Mucosa of gallbladder (tissue), 1 donor: ENCODE results near the gene CXCL1. TPM values are rescaled to one million over a fixed set of nuclear protein-coding genes. Genes with fewer than 3 reads are reported as not detected.
"Not testable (repeated sequence)": the region's sequence is repeated elsewhere in the genome, so short reads cannot be mapped to it uniquely, and the experiment has no call there.

Source experiments
- DNase-seq: peaks from one replicate; pipeline ENCODE4 v3.0.0-alpha.2; 2020; ENCODE audit warnings: low spot score
- total RNA-seq: library from RNA; stranded (reverse); gene quantifications from one replicate; pipeline ENCODE4 v1.2.1, GENCODE V29; 2021
- donor health status: DM: no; HTN: no; CAD: no.

CXCL1 gene
- total RNA-seq, 1 donor from 2014 or later: 0.58 TPM

DNA sequence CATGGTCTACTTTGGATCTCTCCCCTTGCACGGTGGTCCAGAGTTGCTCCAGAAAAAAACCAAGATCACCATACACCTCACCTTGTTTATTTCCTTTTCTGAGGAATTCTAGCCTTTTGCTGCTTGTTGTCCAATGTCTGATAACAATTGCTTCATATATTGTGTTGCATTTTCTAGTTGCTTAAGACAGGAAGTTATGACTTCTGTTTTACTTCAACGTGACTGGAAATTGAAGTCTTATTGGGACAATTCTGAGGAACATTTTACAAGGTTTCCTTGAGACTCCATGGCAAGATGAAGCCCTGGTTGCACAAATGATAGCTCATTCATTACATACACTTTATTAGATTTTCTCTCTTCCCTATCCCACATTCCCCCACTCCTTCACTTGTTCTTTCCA, 5.2 kb downstream of the CXCL1 start:
- no peak for DNase-seq

- DNase-seq: no peak
Observed at GRCh38 chr4:73875401-73875800, 6.2 kb downstream of the CXCL1 start.

DNA sequence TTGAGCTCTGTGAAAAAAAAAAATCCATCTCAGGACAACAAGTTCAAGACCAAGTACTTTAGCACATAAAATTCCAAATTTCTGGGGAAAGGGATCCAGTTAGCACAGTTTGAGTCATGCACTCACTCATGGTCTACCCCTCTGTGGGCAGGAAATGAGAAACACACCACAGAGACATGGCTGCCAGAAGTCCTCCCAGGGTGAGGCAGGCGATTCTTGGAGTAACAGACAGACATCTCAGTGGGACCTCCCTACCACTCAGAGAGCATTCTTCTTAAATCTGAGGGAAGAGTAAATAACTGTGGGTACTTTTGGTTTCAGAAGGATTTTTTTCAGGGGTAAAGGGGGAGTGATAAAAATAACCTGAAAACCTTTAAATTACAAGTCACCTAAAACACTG, 14.1 kb downstream of the CXCL1 start:
- DNase-seq: no peak

DNA sequence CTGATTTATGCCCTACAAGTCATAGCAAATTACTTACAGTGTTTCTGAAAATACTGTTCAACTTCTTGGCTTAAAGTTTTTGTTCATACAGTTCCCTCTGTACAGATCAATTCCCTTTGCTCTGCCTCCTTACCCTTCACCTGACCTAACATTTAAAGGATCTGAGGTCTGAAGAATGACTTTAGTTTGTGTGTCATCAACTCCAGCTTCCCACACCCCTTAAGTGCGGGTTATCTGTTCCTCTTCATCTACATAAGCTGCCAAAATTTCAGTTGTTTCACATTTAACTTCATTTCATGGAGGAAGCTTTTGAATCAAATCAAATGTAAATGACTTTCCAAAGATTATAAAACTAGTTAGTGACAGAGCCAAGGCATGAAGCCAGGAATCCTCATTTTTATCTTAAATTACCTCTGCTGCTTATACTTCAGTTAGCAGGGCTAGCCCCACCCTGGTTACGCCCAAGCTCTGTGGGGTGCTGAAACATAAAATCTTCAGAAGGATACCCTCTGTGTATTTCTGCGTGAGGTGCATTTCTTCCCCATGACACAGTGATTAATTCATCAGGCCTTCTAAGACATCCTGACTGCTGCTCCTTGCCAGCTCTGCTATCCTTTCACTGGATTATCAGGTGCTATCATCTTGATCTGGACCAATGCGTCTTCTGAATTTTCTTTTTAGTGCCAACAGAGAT, 16.5 kb downstream of the CXCL1 start:
- DNase-seq: no peak

- no peak for DNase-seq
Observed at GRCh38 chr4:73891326-73891725, 22.1 kb downstream of the CXCL1 start.

GRCh38 chr4:73891739-73892405, 22.7 kb downstream of the CXCL1 start:
- no peak for DNase-seq

GRCh38 chr4:73892966-73893365, 23.8 kb downstream of the CXCL1 start:
- no peak for DNase-seq

- no peak for DNase-seq
Observed at GRCh38 chr4:73894001-73894400, 24.8 kb downstream of the CXCL1 start.

DNA sequence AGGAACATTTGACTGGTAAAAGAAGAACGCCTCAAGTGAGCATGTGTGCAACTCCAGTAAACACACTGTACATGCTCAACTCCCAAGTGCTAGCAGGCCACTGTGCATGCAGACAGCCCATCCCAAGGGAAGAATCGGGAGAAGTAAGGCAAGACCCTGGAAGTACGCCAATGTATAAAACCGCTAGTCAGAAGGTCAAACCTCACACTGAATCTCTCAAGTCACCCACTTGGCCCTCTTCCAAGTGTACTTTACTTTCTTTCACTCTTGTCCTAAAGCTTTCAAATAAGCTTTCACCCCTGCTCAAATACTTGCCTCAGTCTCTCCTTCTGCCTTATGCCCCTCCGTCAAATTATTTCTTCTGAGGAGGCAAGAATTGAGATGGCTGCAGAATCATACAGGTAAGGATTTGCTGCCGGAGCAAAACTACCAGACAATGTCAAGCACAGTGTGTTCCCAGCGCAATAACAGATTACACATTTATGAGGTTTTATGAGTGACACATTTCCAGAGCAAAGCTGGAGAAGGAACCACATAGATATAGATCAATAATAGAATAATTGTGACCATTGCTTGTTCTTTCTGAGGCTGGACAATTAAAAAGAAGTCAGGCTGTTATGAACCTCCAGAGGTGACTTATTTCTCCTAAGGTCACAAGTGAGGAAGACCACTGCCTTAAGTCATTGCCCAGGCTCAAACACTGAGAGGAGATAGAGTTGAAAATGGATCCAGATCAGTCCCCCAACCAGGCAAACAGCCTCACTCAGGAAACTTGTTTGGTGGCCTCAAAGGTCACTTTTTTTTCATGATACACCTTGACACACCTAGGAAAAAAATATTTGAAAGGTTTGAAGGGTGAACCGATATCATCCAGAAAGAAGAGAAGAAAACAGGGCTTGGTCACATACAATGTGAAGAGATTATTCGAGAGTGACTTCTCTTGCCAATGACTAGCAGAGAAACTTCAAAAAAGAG, 26.3 kb downstream of the CXCL1 start:
- peak; percentile 11 for DNase-seq

GRCh38 chr4:73896416-73896815, 27.2 kb downstream of the CXCL1 start:
- DNase-seq: no peak

DNA sequence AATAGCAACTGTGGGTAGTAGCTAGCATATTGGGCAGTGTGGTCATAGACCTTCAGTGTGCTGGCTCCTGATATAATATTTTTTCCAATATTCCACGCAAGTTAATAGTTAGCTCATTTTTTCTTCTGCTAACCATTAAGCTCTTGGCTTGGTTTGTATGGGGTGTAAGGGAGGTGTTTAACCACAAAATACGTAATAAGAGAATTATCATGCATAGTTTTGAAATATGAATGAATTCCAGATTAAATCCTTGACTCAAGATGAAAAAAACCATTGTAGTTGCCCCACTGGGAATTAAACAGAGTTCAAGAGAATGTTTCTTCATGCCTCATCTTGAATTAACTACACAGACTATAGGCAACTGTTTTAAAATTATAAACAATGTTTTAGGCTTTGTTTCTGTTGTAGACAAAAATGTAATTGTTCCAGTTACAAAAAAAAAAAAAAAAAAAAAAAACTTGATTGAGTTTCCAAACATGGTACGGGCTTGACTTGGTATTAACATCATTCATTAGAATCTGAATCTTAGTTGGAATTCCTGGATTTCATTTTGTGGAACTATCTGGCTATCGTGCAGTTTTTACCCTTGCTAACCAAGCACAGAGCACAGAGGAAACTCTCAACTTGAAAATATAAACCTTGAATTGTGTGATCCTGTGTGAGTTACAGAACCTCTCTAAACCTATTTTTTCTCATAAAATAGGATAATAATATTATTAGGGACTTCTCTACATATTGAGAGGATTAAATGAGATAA, 28.4 kb downstream of the CXCL1 start:
- no peak for DNase-seq

GRCh38 chr4:73899338-73899737, 30.1 kb downstream of the CXCL1 start:
- not testable (repeated sequence) for DNase-seq

GRCh38 chr4:73901031-73901430, 31.8 kb downstream of the CXCL1 start:
- DNase-seq: no peak

- no peak for DNase-seq
Observed at GRCh38 chr4:73902038-73902637, 32.9 kb downstream of the CXCL1 start.

- DNase-seq: no peak
Observed at GRCh38 chr4:73902817-73903547, 33.8 kb downstream of the CXCL1 start.

DNA sequence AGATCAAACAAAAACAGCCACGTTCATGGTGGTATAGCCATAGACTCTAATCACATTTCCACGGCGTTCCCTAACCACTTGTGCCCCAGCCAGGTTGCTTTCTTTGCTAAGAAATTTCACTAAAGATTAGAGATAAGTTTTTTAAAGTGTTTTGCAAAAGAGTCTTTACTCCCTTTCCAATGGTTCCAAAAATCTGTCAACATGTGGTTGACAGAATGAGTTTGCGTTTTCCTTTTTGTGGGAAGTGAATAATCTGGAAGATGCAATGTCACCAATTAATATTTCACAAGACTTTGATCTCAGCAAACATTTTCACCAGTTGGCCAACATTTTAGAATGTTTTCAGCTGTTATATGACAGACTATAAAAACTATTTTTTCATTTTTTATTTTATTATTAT, 35.3 kb downstream of the CXCL1 start:
- no peak for DNase-seq

DNA sequence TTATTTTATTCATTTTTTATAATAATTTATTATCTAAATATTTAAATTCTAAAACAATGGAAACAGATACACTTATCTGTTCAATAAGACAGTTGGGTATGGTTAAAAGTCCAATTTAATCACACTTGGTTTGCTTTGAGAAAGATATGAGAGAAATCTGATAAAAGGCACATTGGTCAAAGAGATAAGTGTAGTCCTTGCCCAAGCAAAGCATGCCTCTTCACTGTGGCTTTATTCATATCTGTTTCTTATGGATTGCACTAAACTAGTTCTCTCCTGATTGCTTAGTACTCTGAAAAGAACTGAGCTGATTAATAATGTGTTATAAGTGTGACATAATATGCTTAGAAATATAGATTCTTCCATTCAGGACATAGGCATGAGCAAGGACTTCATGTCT, 39.8 kb downstream of the CXCL1 start:
- DNase-seq: no peak

DNA sequence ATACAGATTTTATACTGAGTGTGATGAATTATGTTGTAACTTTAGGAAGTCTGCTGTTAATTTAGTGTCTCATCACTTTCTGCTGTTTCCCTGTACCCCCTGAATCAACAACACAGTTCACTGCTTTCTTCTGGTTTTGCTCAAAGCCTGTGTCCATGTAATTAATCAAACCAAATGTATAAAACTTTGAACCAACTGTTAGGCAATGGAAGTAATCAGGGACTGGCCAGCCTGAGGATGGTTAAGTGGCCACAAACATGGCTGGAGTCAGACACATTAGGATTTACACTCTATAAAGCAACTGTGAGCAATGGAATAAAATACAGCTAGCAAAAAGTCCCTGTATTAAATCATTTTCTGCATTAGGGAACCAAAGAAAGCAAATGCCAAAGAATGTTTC, 42.6 kb downstream of the CXCL1 start:
- no peak for DNase-seq

GRCh38 chr4:73912191-73912590, 43.0 kb downstream of the CXCL1 start:
- no peak for DNase-seq

DNA sequence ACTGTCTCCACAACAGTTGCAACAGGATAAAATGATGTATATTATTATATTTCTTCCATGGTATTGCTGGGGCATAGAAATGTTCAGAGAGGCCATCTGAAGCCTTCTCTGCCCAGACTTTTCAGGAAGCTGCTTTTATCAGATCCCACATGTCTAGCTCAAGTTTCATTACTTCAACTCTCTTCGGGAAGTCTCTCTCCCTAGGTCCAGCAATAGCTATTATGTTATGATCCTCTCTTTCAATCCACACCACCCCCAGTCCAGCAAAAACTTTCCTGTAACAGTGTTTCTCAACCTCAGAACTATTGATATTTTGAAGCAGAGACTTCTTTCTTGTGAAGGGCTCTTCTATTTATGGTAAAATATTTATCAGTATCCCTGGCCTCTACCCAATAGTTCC, 44.9 kb downstream of the CXCL1 start:
- DNase-seq: no peak
